ENCODE data around the gene ZNF692. TPM values are rescaled to one million over a fixed set of nuclear protein-coding genes. Genes with fewer than 3 reads are reported as not detected.

The ZNF692 gene
- total and polyA plus RNA-seq, 2 of the 13 experiments (the other 11 are each of a cell fraction or from before 2014, with no cell fraction given): 27.3 to 45.8 TPM

DNA sequence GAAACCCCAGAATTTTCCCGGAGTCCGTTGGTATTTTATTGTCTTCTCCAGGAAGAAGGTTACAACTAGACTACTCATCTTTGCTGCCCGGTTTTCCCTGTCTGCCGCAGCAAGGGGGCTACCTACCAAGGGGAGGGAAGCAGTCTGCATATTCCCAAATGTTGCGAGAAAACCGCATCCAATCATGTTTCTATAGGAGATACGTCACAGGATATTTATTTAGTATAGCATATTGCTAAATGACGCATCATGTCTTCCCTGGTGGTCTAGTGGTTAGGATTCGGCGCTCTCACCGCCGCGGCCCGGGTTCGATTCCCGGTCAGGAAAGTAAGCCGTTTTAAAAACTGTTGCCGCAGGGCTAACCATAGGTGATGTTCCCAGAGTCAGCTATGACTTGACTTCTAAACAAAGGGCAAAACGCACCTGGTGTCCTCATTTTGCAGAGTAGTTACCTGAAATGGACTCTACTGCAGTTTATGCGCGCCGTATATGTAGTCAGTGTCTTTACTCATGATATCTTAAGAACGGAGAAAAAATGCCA lies 15.2 kb upstream of the ZNF692 start (continued):
- no peak for TF ChIP-seq AKNA (CRISPR knock-in tag; IDR thresholded peaks at IDR 0.05; ENCODE audit: borderline replicate concordance)
- 0 out of 2 replicates have a peak, but pooled peaks have one; percentile 22 for TF ChIP-seq SOX5 (CRISPR knock-in tag; IDR thresholded peaks at IDR 0.05; ENCODE audit: borderline replicate concordance)
- TF ChIP-seq, protein P1, sequence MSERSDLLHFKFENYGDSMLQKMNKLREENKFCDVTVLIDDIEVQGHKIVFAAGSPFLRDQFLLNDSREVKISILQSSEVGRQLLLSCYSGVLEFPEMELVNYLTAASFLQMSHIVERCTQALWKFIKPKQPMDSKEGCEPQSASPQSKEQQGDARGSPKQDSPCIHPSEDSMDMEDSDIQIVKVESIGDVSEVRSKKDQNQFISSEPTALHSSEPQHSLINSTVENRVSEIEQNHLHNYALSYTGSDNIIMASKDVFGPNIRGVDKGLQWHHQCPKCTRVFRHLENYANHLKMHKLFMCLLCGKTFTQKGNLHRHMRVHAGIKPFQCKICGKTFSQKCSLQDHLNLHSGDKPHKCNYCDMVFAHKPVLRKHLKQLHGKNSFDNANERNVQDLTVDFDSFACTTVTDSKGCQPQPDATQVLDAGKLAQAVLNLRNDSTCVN (CRISPR knock-in tag; IDR thresholded peaks at IDR 0.05; ENCODE audit: borderline replicate concordance): no peak
- peak; percentile 95 for TF ChIP-seq CREB1 (IDR thresholded peaks at IDR 0.05)
- TF ChIP-seq CREB1 (CRISPR knock-in tag; IDR thresholded peaks at IDR 0.05): peak; percentile 95
- TF ChIP-seq FOXA1 (IDR thresholded peaks at IDR 0.05): no peak
- peak; percentile 31; the same call in 1 of the 2 replicates for TF ChIP-seq FOXA1 (CRISPR knock-in tag; IDR thresholded peaks at IDR 0.05)
- peak; percentile 97 for TF ChIP-seq SSRP1 (CRISPR knock-in tag; IDR thresholded peaks at IDR 0.05)
- no peak for TF ChIP-seq ZNF460 (CRISPR knock-in tag; IDR thresholded peaks at IDR 0.05; ENCODE audit: borderline replicate concordance)
- TF ChIP-seq NFKBIZ (CRISPR knock-in tag; IDR thresholded peaks at IDR 0.05): 0 out of 2 replicates have a peak, but pooled peaks have one; percentile 21
- TF ChIP-seq CCDC6 (CRISPR knock-in tag; IDR thresholded peaks at IDR 0.05): no peak
- no peak for TF ChIP-seq RARG (CRISPR knock-in tag; IDR thresholded peaks at IDR 0.05; ENCODE audit: low read depth)
- TF ChIP-seq ZNF251 (CRISPR knock-in tag; IDR thresholded peaks at IDR 0.05): no peak
- peak; percentile 52; the same call in 1 of the 2 replicates for TF ChIP-seq ZNF747 (CRISPR knock-in tag; IDR thresholded peaks at IDR 0.05; ENCODE audit: borderline replicate concordance)
- TF ChIP-seq ATF7-NPFF (CRISPR knock-in tag; IDR thresholded peaks at IDR 0.05; ENCODE audit: low read depth): 0 out of 2 replicates have a peak, but pooled peaks have one; percentile 15
- no peak; the same call in 1 of the 2 replicates for TF ChIP-seq ZBTB4 (CRISPR knock-in tag; IDR thresholded peaks at IDR 0.05; ENCODE audit: borderline replicate concordance)
- peak; percentile 11; the same call in 1 of the 2 replicates for TF ChIP-seq MAZ (IDR thresholded peaks at IDR 0.05; ENCODE audit: borderline replicate concordance, low read depth, low read length)
- 0 out of 2 replicates have a peak, but pooled peaks have one; percentile 17 for TF ChIP-seq MAZ (CRISPR knock-in tag; IDR thresholded peaks at IDR 0.05; ENCODE audit: low read depth)
- TF ChIP-seq ZNF543 (CRISPR knock-in tag; IDR thresholded peaks at IDR 0.05): no peak
- TF ChIP-seq NFIC (IDR thresholded peaks at IDR 0.05; ENCODE audit: low read length): peak; percentile 23; the same call in 1 of the 2 replicates
- TF ChIP-seq ZNF496 (CRISPR knock-in tag; IDR thresholded peaks at IDR 0.05; ENCODE audit: insufficient replicate concordance): no peak
- 0 out of 2 replicates have a peak, but pooled peaks have one; percentile 17 for TF ChIP-seq RNF2 (conservative IDR thresholded peaks at IDR 0.05; ENCODE audit: low read depth)

Data from HepG2 (cell line).